Ureter (tissue), 1 donor: ENCODE measurements around the gene AGO4. TPM values are rescaled to one million over a fixed set of nuclear protein-coding genes. Genes with fewer than 3 reads are reported as not detected.
"Not testable (repeated sequence)": the region's sequence is repeated elsewhere in the genome, so short reads cannot be mapped to it uniquely, and the experiment has no call there.

Source experiments
- DNase-seq: peaks from one replicate; pipeline ENCODE4 v3.0.0-alpha.2; 2020; ENCODE audit warnings: low spot score
- total RNA-seq: library from RNA; stranded (reverse); gene quantifications from one replicate; pipeline ENCODE4 v1.2.4, GENCODE V29; 2023
- donor health status: DM: yes; HTN: yes; CAD: no.

AGO4 gene
- total RNA-seq = 19.5 TPM

DNA sequence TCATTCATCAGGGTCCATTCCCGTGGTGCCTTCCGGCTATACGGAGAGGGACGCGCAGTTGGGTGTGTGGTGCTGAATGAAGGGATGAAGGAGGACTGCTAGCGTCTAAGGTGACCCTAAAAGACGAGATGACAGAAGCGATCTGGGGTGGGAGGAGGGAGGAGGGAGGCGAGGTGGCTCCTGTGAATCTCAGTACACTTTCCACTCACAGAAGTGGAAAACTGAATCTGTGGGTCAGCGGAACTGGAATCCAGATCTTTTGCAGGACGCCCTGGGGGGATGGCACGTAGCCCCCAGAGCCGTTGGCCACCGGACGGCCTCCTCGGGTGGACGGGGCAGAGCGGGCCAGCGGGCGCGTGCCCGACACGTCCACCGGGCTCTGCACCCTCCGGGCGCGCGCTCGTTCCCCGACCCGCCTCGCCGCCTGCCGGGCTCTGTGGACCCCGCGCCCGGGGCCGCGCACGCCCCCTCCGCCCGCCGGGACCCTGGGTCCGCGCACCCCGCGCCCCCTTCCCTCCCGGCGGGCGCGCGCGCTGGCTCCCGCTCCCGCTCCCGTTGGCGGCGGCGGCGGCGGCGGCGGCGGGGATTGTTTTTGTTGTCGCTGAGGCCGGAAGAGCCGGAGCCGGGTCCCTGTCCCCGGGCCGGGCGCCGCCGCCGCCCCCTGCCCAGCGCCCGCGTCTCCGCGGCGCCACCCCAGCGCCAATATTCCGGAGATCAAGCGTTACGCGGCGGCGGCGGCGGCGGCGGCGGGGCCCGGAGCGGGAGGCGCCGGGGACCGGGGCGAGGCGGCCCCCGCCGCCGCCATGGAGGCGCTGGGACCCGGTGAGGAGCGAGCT lies at the start of gene AGO4:
Gene AGO4, plus strand, starts transcription at position 403 of the 836 bp plus-strand sequence. Its CDS starts 401 bp downstream, at position 804.
- DNase-seq = peak; percentile 54

DNA sequence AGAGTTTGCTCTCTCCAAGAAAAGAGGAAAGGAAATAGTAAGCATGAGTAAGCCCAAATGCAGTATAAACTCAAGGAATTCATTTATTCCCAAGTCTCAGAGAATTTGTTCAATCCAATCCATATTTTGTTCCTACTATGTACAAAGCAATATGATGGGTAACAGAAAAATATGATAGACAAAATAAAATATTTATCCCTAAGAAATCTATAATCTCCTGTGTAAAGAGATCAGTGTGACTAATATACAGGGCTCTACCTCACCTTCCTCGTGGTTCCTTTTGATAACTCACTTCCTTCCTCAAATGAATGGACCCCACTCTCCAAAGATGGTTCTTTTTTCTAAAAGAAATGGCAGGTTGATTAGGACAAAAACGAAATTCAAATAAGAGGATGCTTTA lies 45.7 kb upstream of the AGO4 start:
- DNase-seq = no peak

DNA sequence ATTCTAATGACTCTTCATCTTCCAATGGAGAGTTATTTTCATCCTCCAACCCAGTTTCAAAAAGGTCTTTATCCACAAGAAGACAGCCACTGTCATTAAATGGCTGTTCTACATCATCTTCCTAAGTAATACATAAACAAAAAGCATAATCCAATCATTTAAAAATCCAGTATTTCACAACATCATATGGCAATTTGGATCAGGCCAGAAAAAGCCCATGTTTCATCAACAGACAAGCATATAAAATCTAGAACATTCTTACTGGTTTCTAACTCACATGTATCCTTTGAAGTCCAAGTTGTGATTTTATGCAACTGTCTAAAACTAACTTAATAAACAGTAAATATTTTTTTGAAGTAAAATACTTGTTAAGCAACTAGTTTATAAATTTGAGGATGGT lies 44.6 kb upstream of the AGO4 start:
- no peak for DNase-seq

DNA sequence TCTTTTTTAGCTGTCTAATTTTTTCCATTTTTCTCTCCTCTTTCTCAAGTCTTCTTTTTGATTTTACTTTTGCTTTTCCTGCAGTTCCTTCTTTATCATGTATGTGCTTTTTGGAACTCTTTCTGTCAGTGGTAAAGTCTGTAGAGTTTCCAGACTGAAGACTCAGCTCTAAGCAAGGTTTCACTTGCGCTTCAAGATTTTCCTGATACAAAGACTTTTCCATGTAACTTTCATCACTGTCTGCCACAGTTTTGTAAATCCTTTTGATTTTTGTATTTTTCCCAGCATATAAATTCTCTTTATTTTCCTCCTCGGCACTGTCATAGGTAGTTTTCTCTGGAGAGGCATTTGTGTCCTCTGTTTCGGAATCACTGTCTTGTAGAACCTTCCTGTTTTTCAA lies 43.5 kb upstream of the AGO4 start:
- no peak for DNase-seq

DNA sequence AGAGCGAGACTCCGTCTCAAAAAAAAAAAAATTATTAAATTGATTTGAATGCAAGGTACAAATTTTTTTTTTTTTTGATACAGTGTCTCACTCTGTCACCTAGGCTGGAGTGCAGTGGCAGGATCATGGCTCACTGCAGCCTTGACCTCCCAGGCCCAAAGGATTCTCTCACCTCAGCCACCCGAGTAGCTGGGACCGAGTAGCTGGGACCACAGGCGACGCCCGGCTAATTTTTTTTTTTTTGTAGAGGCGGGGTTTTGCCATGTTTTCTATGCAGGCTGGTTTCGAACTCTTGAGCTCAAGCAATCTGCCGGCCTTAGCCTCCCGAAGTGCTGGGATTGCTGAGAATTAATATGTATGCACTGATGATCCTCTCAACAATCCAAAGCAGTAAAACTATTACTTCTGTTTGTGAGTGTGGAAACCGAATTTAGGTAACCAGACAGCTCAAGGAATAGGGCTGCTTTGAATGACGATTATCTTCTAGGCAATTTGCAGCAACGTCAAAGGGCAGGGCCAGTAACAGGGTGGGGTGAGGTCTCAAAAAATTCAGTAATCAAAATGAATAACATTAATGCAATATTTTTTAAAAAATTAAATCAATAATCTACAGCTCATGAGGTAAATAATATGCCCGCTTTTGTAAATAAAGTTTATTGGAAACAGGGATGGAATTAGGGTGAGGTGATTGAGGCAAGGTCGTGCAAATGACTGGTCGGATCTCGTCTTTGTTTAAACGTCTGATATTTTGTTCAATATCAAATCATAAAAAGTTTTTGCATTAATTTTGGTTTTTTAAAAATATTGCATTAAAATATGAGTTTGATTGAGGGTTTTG lies 39.2 kb upstream of the AGO4 start:
- DNase-seq = no peak

DNA sequence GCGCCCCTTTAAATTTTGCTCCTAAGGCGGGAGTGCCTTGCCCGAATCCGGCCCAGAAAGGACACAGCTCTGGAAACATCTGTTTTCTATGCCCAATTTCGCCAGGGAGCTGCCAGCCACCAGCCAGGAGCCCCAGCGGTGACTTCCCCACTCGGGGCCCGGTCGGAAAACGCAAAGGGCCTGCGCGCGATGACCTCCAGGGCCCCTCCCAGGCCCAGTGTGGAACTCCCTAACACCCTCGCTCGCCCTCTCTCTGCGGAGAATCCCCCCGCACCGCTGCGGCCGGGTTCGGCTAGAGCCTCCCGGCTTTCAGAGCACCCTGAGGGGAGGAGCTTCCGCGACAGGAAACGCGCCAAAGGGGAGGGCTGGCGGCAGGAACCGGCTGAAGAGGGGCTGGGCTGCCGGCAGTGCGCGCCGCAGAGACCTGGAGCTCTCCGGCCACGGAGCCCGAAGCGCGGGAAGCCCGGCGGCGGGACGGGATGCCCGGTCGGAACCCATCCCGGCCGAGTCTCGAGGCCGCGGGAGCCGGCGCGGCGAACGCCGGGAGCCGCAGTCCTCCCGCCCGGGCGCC lies 38.5 kb upstream of the AGO4 start:
- DNase-seq = peak; percentile 85

DNA sequence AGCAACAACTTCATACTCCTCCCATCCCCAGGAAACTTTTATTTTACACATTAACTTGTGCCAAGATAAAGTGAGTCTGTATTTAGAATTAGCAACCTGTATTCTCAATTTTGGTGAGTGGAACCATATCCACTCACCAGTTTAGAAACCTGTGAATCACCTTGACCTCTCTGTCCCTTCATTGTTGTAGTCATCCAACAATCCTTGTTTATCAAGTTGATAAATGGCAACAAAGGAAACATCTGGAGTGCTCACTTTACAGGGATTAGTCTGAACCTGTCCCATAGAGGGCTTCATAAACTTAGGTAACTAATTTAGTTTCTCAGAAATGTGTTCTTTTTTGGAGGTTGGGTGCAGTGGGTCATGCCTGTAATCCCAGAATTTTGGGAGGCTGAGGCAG lies 34.1 kb upstream of the AGO4 start:
- DNase-seq = no peak

DNA sequence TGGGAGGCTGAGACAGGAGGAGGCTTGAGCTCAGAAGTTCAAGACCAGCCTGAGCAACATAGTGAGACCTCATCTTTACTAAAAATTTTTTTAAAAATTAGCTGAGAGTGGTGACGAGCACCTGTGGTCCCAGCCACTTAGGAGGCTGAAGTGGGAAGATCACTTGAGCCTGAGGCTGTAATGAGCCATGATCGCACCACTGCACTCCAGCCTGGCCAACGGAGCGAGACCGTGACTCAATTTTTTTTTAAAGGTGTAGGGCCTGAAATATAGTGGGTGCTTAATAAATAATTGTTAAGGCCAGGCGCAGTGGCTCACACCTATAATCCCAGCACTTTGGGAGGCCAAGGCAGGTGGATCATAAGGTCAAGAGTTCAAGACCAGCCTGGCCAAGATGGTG lies 31.6 kb upstream of the AGO4 start:
- not testable (repeated sequence) for DNase-seq

DNA sequence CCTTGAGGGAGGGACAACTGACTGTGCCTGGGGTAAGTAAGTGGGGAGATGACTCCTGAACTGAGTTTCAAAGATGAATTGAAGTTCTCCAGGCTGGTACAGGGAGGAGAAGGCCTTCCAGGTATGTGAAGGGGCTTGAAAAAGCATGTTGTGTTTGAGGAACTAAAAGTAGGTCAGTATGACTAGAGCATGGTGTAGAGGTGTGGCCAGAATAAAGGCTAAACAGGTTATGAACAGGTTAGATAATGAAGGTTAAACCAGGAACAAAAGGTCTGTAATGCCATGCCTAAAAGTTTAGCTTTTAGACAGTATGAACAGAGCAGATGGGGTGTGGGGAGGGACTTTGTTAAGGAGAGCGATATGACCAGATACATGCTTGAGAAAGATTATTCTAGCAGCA lies 30.7 kb upstream of the AGO4 start:
- no peak for DNase-seq

DNA sequence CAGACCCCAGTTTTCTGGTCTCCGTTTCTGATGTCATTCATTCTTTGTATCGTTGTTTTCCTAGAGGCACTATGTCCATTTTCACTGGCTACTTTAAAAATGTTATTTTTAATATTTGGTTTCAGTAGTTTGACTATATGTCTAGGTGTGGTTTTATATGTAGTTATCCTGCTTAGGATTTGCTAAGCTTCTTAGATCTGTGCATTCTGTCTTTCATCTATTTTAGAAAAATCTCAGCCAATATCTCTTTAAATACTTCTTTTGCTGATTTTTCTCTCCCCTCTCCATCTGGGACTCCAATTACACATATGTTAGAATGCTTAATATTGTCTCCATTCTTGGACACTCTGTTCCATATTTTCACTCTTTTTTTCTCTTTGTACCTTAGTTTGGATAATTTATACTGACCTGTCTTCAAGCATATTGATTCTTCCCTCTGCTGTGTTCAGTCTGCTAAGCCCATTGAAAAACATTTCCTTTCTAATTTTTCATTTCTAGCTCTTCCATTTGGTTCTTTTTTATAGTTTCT lies 24.7 kb upstream of the AGO4 start:
- no peak for DNase-seq

DNA sequence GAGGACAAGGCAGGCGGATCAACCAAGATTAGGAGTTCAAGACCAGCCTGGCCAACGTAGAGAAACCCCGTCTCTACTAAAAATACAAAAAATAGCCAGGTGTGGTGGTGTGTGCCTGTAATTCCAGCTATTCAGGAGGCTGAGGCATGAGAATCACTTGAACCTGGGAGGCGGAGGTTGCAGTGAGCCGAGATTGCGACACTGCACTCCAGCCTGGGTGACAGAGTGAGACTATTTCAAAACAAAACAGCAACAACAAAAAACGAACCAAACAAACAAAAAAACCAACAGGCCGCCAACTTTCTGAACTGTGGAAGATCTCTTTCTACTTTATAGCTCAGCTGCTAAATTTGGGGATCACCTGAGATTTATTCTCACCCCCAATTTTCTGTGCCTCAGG lies 23.5 kb upstream of the AGO4 start:
- DNase-seq = not testable (repeated sequence)

DNA sequence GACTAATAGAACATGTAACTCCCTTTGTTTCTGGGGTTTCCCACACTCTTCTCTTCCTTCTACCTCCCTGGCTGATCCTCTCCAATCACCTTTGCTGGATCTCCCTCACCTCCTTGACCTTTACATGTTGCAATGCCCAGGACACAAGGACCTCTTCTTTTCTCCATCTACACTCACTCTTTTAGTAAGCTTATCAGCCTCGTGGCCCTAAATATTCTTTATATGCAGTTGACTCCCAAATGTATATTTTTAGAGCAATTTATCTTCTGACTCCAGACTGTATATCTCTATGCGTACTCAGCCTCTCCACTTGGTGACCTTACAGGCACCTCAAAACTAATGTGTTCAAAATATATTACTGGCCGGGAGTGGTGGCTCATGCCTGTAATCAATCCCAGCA lies 19.7 kb upstream of the AGO4 start:
- no peak for DNase-seq

DNA sequence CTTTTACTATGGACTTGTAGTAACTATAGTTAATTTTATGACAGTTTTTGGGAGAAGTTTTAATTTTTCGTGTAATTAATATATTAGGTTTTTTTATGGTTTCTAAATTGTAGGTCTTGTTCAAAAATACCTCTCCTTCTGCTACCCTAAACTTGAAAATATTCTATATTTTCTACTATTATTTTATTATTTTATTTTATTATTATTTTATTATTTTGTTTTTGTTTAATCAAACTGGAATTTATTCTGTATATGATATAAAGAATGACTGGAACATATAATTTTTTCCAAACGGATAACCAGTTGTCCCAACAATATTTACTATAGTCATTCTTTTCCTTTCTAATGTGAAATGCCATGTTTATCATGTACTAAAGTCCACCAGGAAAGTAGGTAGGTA lies 17.1 kb upstream of the AGO4 start:
- DNase-seq = no peak

DNA sequence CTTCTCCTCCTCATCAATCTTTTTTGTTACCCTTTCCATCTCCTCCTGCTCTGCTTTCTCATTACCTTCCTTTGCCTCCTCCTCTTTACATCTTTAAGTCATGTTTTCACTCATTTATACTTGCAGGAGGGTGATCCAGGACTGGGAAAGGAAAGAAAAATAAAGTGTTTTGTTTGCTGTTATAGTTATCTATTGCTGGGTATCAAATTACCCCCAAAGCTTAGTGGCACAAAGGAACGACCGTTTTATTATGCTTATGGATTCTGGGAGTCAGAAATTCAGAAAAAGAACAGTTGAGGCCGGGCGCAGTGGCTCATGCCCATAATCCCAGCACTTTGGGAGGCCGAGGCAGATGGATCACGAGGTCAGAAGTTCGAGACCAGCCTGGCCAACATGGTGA lies 12.5 kb upstream of the AGO4 start:
- no peak for DNase-seq

DNA sequence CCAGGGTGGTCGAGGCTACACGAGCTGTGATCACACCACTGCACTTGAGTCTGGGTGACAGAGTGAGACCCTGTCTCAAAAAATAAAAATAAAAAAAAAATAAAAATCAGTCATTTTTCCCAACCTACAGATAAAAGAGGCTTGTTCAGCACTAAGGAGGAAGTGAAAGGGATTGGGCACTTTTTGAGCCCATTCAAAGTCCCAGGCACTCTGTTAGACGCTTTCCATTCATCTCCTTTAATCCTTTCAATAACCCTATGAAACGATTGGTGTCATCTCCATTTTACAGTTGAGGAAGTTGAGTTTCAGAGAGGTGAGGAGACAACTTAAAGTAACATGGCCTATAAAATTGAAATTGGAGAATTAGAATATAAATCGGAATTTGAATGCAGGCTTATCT lies 10.4 kb upstream of the AGO4 start:
- no peak for DNase-seq

DNA sequence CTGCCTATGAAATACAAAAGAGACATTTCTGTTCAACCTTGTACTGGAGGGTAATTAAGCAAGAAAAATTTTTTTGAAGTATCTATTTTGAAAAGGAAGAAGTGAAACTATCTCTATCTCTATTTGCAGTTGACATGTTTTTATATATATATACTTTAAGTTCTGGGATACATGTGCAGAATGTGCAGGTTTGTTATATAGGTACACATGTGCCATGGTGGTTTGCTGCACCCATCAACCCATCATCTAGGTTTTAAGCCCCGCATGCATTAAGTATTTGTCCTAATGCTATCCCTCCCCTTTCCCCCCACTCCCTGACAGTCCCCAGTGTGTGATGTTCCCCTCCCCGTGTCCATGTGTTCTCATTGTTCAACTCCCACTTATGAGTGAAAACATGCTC lies 9.8 kb upstream of the AGO4 start:
- not testable (repeated sequence) for DNase-seq

DNA sequence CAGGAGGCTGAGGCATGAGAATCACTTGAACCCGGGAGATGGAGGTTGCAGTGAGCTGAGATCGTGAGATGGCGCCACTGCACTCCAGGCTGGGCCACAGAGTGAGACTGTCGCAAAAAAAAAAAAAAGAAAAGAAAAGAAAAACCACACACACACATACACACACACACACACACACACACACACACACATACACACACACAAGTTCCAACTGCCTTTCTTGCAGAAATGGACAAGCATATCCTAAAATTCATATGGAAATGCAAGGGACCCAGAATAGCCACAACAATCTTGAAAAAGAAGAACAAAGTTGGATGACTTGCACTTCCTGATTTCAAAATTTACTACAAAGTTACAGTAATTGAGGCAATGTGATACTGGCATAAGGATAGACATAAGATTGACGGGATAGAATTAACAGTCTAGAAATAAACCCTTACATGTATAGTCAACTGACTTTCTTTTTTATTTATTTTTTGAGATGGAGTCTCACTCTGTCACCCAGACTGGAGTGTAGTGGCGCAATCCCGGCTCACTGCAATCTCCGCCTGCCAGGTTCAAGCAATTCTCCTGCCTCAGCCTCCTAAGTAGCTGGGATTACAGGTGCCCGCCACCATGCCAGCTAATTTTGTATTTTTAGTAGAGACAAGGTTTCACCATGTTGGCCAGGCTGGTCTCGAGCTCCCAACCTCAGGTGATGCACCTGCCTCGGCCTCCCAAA lies 7.5 kb upstream of the AGO4 start:
- DNase-seq = not testable (repeated sequence)

DNA sequence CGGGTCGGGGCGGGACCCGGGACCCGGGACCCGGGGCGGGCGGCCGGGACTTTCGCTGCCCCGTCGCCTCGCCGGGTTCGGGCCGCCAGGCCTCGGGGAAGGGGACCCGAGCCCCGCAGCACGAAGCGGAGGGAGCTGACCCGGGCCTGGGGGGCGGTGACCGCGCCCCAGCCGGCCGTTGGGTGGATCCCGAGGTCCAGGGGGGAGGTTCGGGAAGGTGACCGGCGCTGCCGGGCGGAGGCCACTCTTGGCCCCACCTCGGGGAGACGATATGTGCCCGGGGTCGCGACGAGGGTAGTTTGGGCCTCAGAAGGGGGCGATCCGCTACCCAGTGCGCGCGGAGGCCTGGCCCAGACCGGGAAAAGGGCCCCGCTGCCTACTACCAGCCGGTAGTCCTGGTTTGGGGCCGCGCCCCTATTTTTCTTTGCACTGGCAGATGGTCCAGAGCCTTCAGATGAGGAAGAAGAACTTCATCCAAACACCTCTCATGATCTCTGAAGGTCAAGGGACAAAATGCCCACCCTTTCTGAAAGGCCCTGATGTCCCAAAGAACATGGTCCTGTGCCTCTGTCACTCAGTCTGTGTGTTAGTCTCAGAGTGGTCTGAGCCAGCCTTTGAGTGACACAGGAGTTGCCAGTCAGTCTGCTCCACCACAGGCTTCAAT lies 766 bp downstream of the AGO4 start:
- no peak for DNase-seq

DNA sequence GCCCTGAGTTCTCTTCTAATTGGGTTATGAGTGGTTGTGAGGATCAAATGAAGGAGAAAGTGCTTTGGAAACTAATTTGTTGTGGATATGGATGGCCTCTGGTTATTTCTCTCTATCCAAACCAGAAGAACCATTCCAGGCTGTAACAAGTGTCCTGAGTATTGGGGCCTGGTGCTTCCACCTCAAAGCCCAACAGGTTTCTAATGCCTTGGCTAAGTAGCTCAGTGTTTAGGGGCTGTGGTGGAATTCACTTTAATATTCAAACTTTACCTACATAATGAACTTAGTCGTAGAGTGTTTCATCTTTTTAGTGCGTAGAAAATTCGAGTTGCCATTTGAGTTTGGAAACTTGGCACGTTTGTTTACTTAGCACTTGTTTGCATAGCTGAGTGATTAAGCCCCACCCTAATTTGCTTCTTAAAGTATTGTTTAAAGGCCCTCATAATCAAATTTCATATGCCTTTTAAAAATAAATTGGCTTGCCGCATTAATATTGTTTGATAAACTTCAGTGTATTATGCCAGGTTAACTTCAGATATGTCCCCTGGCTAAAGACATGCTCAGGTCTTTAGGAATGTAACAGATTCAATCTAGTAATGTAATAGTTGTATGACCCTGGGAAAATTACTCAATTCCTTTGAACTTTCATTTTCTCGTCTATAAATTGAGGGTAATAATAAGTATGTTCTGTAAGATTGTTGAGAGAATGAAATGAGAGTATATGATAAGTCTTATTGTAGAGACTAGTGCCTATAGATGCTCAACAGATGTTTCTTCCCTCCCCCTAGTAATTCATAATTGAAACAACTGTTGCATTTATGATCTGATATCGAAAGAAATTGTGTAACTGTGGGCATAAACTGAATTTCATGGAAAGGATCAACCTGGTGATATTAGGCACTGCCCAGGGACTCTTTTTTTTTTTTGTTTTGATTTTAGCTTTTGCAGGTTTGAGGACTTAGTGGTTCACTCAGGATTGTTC lies 1.6 kb downstream of the AGO4 start:
- DNase-seq = no peak
